CD4-positive, alpha-beta T cell treated with Interleukin-15 for 4 hours (primary cell): ENCODE measurements around the gene FLYWCH1.

Experiments used
- DNase-seq: peaks from one replicate; pipeline ENCODE4 v3.0.0-alpha.2; 2020; ENCODE audit warnings: low spot score

The FLYWCH1 gene

DNA sequence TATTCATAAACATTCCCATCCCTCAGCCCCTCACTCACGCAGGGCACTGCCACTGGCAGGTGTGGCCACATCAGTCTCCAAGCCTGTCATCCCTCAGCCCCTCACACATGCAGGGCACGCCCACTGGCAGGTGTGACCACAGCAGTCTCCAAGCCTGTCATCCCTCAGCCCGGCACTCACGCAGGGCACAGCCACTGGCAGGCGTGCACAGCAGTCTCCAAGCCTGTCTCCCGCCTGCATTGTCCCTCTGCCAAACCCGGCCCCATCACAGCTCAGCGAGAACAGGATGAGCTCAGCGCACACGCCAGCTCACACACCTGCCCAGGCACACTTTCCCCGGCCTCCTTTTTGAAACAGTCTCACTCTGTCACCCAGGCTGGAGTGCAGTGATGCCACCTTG is 40.9 kb downstream of the FLYWCH1 start:
- no peak for DNase-seq

DNA sequence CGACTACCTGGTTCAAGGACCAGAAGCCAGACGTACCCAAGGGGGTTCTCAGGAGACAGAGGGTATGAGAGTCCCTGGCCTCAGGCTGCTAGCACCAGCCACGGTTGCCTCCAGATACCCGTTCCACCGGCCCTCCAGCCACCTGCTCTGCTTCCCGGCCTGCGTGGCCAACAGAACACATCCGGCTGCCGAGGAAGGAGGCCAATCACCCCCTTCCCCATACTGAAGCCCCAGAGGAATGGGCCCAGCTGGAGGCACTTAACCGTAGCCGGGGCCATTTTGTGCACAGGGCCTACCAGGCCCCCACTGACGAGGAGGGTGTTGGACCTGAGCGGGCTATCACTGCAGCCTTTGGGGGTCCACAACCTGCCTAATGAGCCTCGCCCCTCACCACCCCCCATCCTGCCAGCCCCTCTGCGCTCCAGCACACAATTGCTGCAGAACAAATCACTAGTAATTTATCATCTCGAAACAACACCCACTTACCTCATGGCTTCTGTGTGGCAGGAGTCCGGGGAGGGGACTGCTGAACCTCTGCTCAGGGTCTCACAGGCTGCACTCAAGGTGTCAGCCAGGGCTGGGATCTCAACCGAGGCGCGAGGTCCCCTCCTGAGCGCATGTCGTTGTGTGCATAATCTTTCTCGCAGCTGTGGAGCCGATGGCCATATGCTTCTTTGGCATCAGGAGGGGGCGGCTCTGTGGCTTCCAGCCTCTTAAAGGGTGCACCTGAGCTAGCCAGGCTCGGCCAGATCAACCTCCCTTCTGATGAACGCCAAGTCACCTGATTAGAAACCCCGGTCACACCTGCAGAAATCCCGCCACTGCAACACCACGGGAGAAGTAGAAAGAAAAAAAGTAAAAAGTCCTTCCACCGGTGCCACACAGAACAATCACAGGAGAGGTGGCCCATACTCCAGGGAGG is 42.2 kb downstream of the FLYWCH1 start:
- DNase-seq = no peak

DNA sequence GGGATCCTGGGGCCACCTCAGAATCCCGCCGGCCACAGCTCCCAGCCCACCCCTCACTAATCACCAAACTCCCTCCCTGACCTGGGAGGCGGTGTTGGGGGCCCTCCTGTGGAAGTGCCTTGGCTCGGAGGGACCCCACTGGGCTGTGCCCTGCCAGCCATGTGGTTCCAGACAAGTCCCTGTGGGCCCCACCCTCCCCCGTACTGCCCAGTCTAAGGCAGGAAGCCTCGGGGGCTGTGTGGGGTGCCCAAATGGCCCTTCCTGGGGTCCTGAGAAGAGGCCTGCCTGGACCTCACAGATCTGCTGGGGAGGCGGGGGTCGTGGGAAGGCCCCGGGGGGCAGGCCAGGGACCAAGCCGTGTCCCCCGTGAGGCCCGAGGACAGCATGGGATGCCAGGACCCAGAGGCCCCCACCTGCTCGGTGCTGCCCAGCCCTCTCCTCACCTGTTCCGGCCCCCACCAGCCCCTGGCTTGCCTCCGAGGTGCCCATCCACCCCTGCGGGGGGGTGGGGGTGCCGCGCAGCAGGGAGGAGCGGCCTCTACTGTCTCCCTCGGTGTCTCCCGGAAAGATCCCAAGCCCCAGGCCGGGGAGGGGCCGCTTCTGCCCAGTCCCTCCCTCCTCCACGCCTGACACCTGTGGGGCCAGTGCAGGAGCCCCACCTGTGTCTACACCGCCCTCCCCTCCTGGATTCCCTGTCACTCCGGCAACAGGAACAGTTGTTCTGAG is 43.1 kb downstream of the FLYWCH1 start:
- DNase-seq = no peak

DNA sequence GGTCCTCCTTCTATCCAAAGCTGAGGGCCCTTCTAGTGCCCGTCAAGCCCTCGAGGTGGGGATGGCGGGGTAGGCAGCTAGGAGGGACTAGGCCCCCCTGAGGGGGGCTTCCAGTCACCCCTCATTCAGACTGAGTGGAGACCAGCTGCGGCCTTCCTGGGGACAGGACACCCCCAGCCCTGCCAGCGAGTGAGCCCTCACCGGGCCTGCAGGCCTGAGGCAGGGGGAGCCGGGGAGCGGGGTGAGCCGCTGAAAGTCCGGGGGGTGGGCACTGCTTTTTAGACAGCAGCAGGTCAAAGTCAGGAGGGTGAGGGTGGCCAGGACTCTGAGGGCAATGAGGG is 43.7 kb downstream of the FLYWCH1 start:
- no peak for DNase-seq

DNA sequence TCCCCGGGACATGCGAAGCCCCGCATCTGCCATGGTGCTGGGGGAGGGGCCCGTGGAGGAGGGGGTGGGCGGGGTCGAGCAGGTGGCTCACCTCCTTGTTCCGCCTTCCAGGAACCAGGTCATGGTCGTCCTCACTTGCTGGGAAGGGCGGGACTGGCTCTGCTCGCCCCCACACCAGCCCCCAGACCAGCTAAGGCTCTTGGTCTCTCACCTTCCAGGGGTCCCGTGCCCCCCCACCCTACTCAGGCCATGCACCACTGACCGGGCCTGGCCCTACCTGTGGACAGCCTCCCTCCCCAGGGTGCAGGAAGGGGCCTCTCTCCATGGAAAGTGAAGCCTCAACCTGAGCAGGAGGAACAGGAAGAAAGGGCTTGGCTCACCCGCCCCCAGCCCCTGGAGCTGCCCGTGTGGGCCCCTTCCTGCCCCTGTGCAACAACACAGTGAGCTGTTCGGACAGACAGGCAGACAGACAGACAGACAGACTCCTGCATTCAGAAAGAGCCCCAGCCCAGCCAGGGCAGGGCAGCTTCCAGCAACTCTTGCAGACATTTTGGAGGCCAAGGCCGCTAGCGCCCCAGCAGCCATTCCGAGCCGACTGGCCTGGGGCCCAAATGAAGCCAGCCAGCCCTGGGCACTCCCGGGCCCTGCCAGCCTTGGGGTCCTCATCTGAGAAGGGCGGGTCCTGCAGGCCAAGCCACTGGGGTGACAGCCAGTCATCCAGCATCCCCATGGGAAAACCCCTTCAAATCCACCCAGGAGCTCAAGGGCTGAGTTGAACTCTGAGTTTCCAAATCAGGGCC is 44.2 kb downstream of the FLYWCH1 start:
- DNase-seq = no peak

DNA sequence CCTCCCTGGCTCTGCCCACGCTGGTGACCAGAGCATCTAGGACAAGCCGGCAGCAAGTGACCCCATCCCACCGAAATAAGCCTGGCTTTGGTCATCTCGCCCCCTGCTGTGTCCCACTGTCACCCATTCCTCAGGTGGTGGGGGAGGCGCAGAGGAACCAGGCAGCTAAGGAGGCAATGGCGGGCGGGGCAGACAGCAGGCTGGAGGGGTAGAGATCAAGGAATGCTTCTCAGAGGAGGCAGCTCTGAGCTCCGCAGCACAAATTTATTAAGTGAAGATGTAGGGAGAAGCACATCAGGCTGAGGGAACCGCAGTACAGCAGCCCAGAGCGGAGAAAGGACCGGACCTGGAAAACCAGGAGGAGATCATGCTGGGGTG is 44.8 kb downstream of the FLYWCH1 start:
- no peak for DNase-seq

DNA sequence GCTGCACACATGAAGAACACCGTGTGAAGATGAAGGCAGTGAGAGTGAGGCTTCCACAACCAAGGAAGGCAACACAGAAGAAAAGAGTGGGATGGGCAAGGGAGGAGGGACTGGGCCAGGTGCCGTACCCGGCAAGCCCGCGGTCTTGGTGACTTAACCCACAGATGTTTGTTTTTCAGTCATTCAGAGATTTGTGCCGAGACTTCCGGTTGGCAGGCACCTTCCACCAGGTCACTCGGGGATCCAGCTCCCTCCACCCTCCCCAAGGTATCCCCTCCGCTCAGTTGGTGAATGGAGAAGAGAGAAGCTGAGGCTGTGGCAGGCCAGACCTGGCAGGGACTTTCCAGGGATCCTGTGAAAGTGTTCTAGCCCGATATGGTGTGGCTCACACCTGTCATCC is 47.5 kb downstream of the FLYWCH1 start:
- DNase-seq = no peak

DNA sequence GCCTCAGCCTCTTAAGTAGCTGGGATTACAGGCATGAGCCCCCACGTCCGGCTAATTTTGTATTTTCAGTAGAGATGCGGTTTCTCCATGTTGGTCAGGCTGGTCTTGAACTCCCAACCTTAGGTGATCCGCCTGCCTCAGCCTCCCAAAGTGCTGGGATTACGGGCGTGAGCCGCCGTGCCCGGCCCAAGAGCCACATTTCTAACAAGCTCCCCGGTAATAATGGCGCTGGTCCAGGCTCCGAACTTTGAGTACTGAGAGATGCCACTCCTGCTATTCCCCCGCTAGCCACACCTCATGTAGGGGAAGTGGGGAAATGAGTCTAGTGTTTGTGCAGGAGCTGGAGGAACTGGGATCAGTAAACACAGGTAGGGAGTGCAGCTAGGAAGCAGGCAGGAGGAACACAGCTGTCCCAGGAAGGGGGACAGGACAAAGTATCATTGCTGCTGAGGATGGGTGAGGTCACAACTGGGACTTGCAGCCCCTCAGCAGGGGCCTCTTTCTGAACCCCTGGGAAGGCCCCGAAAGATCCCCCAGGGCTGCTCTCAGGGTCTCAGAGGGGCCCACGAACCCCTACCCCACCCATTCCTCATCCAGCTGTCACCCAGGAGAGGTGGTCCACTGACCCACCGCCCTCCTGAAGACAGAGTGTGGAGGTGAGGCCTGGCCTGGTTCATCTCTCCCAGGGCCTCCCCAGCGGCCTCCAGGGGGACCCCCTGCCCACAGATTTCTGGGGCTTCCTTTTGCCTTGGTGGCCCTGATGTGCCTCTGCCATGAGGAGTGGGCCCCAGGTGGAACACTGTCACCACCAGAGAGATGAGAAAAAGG is 48.7 kb downstream of the FLYWCH1 start:
- DNase-seq = no peak

DNA sequence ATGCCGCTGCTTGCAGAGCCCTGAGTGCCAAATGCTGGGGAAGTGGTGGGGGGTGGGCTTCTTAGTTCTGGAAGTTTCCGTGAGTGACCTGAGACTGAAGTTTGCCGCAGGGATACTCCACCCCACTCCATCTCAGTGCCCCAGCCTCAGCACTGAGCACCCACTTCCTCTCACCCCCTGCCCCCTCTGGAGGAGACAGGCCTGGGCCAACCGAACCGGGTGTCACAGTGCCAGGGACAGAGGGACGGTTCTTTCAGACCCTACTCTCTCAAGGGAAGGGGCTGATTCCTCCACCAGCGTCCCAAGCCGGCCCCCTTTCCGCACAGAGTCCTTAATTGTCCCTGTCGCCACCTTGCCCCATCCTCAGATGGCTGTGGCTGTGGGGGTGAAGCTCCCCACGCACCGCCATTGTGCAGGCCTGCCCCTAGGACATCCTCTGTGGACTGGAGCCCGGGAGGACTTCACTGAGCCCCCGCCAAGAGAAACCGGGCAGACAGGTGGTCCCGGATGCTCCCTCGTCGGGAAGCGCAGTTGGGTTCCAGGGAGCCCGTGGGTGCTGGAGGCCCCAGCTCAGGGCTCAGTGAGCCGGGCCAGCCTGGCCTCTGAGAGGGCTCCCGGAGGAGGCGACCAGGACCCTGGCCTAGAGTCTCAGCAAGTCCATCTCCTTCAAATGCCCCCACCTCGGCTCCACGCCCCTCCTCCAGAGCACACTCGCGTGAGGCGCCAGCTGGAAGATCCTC is 50.8 kb downstream of the FLYWCH1 start:
- DNase-seq = no peak

DNA sequence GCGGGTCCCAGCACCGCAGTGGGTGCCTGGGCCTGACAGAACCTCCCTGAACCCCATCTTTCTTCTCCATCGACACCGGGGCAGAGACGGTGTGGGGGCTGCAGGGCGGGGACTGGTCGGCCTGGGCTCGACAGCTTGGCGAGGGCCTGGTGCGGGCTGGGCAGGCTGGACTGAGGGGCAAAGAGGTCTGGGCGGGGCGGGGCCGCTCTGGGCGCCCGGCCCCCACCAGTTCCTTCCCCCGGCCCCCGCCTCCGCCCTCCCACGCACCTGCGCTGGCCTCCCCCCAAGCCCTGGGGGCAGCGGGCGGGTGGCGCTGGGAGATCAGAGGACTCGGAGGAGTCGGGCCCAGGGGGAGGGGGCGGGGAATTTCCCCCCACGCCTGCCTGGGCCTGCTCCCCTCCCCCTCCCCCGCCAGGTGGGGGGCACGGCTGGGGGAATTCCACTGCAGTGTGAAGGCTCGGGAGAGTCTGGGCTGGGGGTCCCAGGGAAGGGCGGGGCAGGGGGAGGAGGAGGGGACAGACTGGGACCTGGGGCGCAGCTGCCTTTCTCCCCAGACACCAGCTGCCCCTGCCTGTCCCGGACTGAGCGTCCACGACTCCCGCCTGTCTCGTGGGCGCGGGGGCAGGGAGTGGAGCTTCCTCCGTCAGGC is 51.5 kb downstream of the FLYWCH1 start:
- no peak for DNase-seq

DNA sequence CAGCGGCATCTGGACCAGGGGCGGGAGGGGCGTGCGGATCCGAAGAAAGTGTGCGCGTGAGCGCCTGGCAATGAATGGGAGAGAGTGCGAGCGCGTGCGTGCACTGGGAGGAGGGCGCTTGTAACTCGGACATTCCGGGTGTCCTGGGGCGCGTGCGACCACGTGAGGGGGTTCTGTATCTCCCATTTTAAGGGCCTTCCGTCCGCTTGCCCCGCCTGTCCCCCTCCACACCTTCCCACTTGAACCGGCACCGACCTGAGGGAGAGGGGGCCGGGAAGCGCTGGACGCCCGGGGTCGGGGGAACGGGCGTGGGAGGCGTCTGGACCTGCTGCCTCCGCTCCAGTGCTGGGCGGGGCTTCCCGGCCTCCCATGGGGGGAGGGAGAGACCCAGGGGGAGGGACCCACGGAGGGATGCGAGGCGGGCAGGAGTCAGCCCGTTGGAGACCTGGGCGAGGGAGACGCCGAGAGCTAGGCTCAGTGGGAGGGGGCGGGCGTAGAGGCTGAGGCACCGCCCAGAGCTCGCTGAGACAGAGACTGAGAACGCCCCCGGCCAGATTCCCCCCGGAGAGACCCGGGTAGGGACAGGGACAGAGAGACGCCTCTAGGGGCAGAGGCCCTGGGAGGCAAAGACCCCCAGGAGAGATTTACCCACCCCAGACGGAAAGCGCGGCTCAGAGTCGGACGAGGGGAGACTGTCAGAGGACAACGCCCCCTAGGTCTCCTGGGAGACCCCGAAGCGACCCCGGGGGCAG is 52.2 kb downstream of the FLYWCH1 start, which contains the start of gene KREMEN2:
KREMEN2 (plus strand) TSS at position 553 of the 752 bp plus-strand sequence. CDS start 246 bp downstream, outside the sequence.
- DNase-seq = no peak

DNA sequence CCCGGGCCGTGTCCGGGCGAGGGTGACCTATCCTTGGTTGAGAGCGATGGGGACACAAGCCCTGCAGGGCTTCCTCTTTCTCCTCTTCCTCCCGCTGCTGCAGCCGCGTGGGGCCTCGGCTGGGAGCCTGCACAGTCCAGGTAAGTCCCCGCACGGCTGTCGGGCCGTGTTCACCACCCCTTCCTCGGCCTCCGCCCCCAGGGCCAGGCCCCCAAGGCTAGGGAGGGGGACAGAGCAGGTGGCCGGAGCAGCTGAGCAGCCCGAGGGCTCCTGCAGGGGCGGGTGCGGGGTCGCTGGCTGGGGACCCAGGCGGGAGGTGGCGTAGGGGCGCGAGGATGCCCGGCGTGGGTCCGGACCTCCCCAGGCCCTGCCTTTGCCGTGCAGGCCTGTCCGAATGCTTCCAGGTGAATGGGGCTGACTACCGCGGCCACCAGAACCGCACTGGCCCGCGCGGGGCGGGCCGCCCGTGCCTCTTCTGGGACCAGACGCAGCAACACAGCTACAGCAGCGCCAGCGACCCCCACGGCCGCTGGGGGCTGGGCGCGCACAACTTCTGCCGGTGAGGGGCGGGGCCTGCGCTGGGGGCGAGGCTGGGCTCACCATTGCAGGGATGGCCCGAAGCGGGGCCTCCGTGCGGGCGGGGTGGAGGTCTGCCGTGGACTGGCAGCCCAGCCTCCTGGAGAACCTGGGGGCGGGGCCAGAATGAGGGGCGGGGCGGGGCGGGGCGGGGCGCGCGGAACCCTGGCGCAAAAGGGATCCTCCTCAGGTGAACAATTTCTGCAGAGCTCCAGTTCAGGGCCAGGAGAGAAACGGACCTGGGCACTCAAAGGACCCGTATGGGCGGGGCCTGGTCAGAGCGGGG is 53.0 kb downstream of the FLYWCH1 start:
- peak; percentile 49 for DNase-seq

DNA sequence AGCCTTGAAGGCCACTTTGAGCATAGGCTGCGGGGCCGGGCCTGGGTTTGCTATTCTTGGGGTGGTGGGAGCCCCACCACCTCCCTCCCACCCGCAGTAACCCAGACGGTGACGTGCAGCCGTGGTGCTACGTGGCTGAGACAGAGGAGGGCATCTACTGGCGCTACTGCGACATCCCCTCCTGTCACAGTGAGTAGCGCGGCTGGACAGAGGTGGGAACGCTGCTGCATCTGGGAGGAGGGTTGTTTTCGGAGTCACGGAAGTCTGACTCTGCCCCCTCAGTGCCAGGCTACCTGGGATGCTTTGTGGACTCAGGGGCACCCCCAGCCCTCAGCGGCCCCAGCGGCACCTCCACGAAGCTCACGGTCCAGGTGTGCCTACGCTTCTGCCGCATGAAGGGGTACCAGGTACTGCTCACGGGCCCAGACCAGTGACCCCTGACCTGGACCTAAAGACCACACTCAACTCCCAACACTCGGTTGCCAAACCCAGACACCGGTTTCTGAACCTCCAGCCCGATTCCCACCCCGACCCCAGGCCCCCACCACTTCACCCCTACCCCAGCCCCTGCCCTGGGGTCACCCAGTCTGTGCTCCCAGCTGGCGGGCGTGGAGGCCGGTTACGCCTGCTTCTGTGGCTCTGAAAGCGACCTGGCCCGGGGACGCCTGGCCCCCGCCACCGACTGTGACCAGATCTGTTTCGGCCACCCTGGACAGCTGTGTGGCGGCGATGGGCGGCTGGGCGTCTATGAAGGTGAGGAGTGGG is 54.5 kb downstream of the FLYWCH1 start:
- DNase-seq = no peak

DNA sequence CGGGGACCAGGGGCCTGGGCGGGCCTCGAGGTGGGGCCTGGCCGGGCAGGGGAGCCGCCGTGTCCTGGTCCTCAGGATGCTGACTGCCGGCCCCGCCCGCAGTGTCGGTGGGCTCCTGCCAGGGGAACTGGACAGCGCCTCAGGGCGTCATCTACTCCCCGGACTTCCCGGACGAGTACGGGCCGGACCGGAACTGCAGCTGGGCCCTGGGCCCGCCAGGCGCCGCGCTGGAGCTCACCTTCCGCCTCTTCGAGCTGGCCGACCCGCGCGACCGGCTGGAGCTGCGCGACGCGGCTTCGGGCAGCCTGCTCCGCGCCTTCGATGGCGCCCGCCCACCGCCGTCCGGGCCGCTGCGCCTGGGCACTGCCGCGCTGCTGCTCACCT is 55.1 kb downstream of the FLYWCH1 start:
- no peak for DNase-seq

DNA sequence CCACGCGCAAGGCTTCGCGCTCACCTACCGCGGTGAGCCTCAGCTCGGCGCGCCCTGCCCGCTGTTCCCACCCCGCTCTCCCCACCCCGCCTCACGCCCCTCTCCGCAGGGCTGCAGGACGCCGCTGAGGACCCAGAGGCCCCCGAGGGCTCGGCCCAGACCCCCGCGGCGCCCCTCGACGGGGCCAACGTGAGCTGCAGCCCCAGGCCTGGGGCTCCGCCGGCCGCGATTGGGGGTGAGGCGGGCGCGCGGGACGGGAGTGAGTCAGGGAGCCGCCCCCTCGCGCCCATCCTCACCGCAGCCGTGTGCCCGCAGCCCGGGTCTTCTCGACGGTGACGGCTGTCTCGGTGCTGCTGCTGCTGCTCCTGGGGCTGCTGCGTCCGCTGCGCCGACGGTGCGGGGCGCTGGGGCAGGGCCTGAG is 55.5 kb downstream of the FLYWCH1 start:
- no peak for DNase-seq

DNA sequence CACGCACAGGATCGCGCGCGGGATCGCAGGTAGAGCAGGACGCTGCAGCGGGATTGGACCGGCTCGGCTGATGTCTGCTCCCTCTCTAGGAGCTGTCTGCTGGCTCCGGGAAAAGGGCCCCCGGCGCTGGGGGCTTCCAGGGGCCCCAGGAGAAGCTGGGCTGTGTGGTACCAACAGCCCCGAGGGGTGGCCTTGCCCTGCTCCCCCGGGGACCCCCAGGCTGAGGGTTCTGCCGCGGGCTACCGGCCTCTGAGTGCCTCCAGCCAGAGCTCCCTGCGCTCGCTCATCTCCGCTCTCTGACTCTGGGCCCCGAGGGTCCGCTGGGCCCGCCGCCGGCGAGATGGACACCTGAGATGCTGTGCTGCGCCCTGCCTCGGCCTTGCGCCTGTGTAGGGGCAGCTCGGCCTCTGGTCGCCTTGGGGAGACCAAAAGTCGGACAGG is 56.0 kb downstream of the FLYWCH1 start:
- DNase-seq = no peak

DNA sequence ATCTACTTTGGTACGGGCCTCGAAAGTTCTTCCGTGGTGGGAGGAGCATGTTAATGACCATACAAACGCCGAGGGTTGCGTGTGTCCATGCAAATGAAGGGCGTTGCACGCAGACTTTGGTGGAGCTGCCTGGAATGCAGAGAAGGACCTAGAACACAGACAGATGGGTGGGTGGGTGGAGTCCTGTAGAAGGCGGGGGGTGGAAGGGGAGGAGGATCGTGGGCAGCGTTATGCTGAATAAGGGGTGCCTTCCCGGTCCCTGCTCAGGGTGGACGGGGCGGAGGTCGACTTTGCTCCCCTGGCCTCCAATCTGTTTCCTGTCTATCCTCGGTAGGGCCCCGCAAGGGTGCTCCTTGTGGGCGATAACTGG is 56.6 kb downstream of the FLYWCH1 start:
- no peak for DNase-seq
